Mammary epithelial cell (primary cell): ENCODE data around the gene ARID1B.

Source experiments
- EZH2 ChIP-seq: IDR thresholded peaks from 2 replicates; pipeline ENCODE4 v1.6.1; 2012; ENCODE audit warnings: low read length, inconsistent platforms, borderline replicate concordance
- TF ChIP-seq, protein P1 (sequence below), 2 donors: IDR thresholded peaks in 1 of 2; conservative IDR thresholded peaks in 1 of 2; 2 replicates each; pipeline ENCODE4 v1.5.1; 2011 to 2012; ENCODE audit warnings: inconsistent platforms in 2 of 2, low read length in 2 of 2, mild to moderate bottlenecking in 2 of 2, control low read depth in 1 of 2, low read depth in 1 of 2; ENCODE audit not compliant: insufficient read depth in 1 of 2; ENCODE audit errors: extremely low read depth in 1 of 2

DNA sequence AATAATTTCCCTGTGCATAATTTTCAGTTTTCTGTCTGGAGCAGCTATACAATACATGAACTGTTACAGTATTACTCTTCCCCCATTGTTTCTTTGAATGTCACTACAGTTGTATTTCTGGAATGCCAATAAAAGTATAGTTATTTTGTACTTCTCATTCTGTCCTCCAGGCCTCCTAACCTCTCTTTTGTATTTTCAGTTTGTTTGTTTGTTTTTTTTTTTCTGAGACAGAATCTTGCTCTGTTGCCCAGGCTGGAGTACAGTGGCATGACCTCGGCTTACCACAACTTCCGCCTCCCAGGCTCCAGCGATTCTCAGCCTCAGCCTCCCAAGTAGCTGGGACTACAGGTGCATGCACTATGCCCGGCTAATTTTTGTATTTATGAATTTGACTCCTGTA lies 16.8 kb upstream of the ARID1B start:
- TF ChIP-seq, protein P1, sequence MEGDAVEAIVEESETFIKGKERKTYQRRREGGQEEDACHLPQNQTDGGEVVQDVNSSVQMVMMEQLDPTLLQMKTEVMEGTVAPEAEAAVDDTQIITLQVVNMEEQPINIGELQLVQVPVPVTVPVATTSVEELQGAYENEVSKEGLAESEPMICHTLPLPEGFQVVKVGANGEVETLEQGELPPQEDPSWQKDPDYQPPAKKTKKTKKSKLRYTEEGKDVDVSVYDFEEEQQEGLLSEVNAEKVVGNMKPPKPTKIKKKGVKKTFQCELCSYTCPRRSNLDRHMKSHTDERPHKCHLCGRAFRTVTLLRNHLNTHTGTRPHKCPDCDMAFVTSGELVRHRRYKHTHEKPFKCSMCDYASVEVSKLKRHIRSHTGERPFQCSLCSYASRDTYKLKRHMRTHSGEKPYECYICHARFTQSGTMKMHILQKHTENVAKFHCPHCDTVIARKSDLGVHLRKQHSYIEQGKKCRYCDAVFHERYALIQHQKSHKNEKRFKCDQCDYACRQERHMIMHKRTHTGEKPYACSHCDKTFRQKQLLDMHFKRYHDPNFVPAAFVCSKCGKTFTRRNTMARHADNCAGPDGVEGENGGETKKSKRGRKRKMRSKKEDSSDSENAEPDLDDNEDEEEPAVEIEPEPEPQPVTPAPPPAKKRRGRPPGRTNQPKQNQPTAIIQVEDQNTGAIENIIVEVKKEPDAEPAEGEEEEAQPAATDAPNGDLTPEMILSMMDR (conservative IDR thresholded peaks at IDR 0.05 in 1 of 2, IDR thresholded peaks at IDR 0.05 in 1 of 2; ENCODE audit: extremely low read depth in 1 of 2, insufficient read depth in 1 of 2, low read depth in 1 of 2, low read length in 2 of 2), result no peak
- TF ChIP-seq EZH2, result no peak
